DND-41 (cell line): ENCODE data around the gene RBMS3.

Source experiments
- CTCF ChIP-seq: IDR thresholded peaks from 2 replicates; pipeline ENCODE4 v1.5.1; 2012; ENCODE audit warnings: borderline replicate concordance, low read length, moderate library complexity, mild to moderate bottlenecking; ENCODE audit not compliant: poor library complexity, severe bottlenecking; ENCODE audit errors: extremely low read depth
- EZH2 ChIP-seq: IDR thresholded peaks from 3 replicates; pipeline ENCODE4 v1.6.1; 2012; ENCODE audit warnings: borderline replicate concordance, low read depth, mild to moderate bottlenecking, moderate library complexity, low read length, inconsistent platforms; ENCODE audit not compliant: severe bottlenecking

GRCh38 chr3:29924783-29925561, 644.1 kb downstream of the RBMS3 start:
- TF ChIP-seq CTCF = no peak
- no peak for TF ChIP-seq EZH2
